WTC11 (cell line): ENCODE results near the gene LGALSL. TPM values are rescaled to one million over a fixed set of nuclear protein-coding genes. Genes with fewer than 3 reads are reported as not detected.

ENCODE experiments used
- ATAC-seq: fragments of 200-7000 bp; cut with Tn5 transposase; 2 replicates; pipeline ENCODE4 v1.10.0; 2021; ENCODE audit warnings: mild to moderate bottlenecking, moderate library complexity
- CTCF ChIA-PET: fragments of 300-600 bp; sonication (Branson Sonifier 250); formaldehyde crosslinking; loops from one replicate; lab custom pipeline; 2021; ENCODE audit warnings: antibody characterized with exemption; lab: Charles Lee
- POLR2A ChIA-PET: fragments of 350-600 bp; sonication (Branson Sonifier 250); formaldehyde crosslinking; loops from one replicate; lab custom pipeline; 2021; ENCODE audit warnings: antibody characterized with exemption; lab: Charles Lee
- DNase-seq: peaks from one replicate; pipeline ENCODE4 v3.0.0; 2021; ENCODE audit warnings: low spot score
- H3K27ac Mint-ChIP-seq: 2 replicates; pipeline ENCODE4 v1.8.0; 2021; ENCODE audit warnings: mixed read lengths
- H3K27me3 Mint-ChIP-seq: 2 replicates; pipeline ENCODE4 v1.8.0; 2021; ENCODE audit warnings: low read depth, mild to moderate bottlenecking, moderate library complexity, mixed read lengths
- H3K36me3 Mint-ChIP-seq: 2 replicates; pipeline ENCODE4 v1.8.0; 2021; ENCODE audit warnings: mixed read lengths
- H3K4me1 Mint-ChIP-seq: 2 replicates; pipeline ENCODE4 v1.8.0; 2022; ENCODE audit warnings: mixed read lengths
- H3K4me3 Mint-ChIP-seq: 2 replicates; pipeline ENCODE4 v1.8.0; 2021; ENCODE audit warnings: mild to moderate bottlenecking, moderate library complexity, mixed read lengths
- H3K9me3 Mint-ChIP-seq: 2 replicates; pipeline ENCODE4 v1.8.0; 2021; ENCODE audit warnings: mixed read lengths
- CREB1 ChIP-seq: sonication (generic); formaldehyde crosslinking; IDR thresholded peaks from 2 replicates; pipeline ENCODE4 v1.8.0; 2023; ENCODE audit warnings: mild to moderate bottlenecking, missing genetic modification reagents
- CREM ChIP-seq: sonication (generic); formaldehyde crosslinking; IDR thresholded peaks from 2 replicates; pipeline ENCODE4 v1.8.1; 2022; ENCODE audit warnings: mild to moderate bottlenecking, missing genetic modification reagents, moderate library complexity
- EMX1 ChIP-seq: fragments of 250-450 bp; sonication (Bioruptor Pico); IDR thresholded peaks from 2 replicates; pipeline ENCODE4 v1.8.0; 2021; ENCODE audit warnings: mild to moderate bottlenecking
- FOXK1 ChIP-seq: sonication (generic); formaldehyde crosslinking; IDR thresholded peaks from 2 replicates; pipeline ENCODE4 v1.8.0; 2022; ENCODE audit warnings: mild to moderate bottlenecking, moderate library complexity, missing genetic modification reagents
- NR2C2 ChIP-seq: sonication (generic); formaldehyde crosslinking; IDR thresholded peaks from 2 replicates; pipeline ENCODE4 v1.8.0; 2022; ENCODE audit warnings: mild to moderate bottlenecking, missing genetic modification reagents
- TP53 ChIP-seq: sonication (generic); formaldehyde crosslinking; IDR thresholded peaks from 2 replicates; pipeline ENCODE4 v1.8.1; 2023; ENCODE audit warnings: mild to moderate bottlenecking, missing genetic modification reagents
- ZNF416 ChIP-seq: fragments of 250-450 bp; sonication (Bioruptor Pico); IDR thresholded peaks from 2 replicates; pipeline ENCODE4 v1.9.0; 2021; ENCODE audit warnings: mild to moderate bottlenecking, inconsistent platforms
- total RNA-seq: library from RNA; stranded (reverse); gene quantifications from 3 replicates; pipeline ENCODE4 v1.2.3, GENCODE V29; 2021
- TF ChIP-seq, protein P1 (sequence below): sonication (generic); formaldehyde crosslinking; IDR thresholded peaks from 2 replicates; pipeline ENCODE4 v1.8.1; 2023; ENCODE audit warnings: mild to moderate bottlenecking, missing genetic modification reagents, moderate library complexity
- TF ChIP-seq, protein P2 (sequence below): fragments of 250-450 bp; sonication (Bioruptor Pico); IDR thresholded peaks from 2 replicates; pipeline ENCODE4 v2.1.2; 2022; ENCODE audit warnings: mild to moderate bottlenecking, moderate library complexity
- TF ChIP-seq, protein P3 (sequence below): fragments of 250-450 bp; sonication (Bioruptor Pico); IDR thresholded peaks from 2 replicates; pipeline ENCODE4 v1.8.0; 2021; ENCODE audit warnings: mild to moderate bottlenecking
- TF ChIP-seq, protein P4 (sequence below): fragments of 250-450 bp; sonication (Bioruptor Pico); IDR thresholded peaks from 2 replicates; pipeline ENCODE4 v1.9.0; 2021; ENCODE audit warnings: mild to moderate bottlenecking
- TF ChIP-seq, protein P5 (sequence below): sonication (generic); formaldehyde crosslinking; IDR thresholded peaks from 2 replicates; pipeline ENCODE4 v1.8.1; 2023; ENCODE audit warnings: mild to moderate bottlenecking, missing genetic modification reagents
- TF ChIP-seq, protein P6 (sequence below): sonication (generic); formaldehyde crosslinking; IDR thresholded peaks from 2 replicates; pipeline ENCODE4 v1.8.1; 2022; ENCODE audit warnings: missing genetic modification reagents, borderline replicate concordance
- TF ChIP-seq, protein P7 (sequence below): sonication (generic); formaldehyde crosslinking; IDR thresholded peaks from 2 replicates; pipeline ENCODE4 v1.8.0; 2023; ENCODE audit warnings: missing genetic modification reagents
- TF ChIP-seq, protein P8 (sequence below): sonication (generic); formaldehyde crosslinking; IDR thresholded peaks from 2 replicates; pipeline ENCODE4 v1.8.1; 2022; ENCODE audit warnings: low read depth, mild to moderate bottlenecking, moderate library complexity, missing genetic modification reagents, borderline replicate concordance

The LGALSL gene
- total RNA-seq, 1 experiment from 2014 or later = 21.0 TPM

DNA sequence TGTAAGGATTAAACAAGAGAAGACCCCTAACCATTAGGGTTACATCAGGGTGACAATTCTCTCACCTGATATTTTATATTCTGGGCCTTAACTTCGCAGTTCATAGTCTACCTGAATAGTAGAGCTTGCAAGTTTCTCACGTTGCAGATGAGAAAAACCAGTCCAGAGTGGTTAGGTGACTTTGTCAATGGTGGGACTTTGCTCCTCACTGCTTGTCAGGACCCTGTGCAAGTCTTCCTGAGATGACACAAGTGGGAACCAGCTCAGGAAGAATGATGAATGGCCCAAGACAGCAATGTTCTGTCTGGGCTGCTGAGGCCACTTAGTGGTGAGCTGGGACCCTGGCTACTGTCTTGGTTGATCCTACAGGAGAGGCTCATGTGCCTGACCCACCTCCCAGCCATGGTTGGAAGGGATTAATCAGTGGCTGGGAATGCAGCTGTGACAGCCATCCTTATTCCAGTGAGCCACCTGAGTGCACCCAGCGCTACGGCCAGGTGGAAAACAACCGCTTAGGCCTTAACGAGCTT, 16.9 kb downstream of the LGALSL start:
- no peak for TF ChIP-seq CREB1
- Mint-ChIP-seq H3K27me3 (no peaks in the 10 kb centered on the region; the same call in 1 of the 2 replicates), H3K27ac (no peak overlapping the region), H3K36me3 (no peaks in the 10 kb centered on the region), H3K4me3 (no peak overlapping the region), H3K9me3 (peaks cover 4% of the 10 kb centered on the region; the same call in 1 of the 2 replicates), H3K4me1 (peaks cover 33% of the 10 kb centered on the region)
- ChIA-PET CTCF (interaction anchor here (0.6 to 2.9 kb wide), 8 partner anchors 8 to 452 kb away, joined by 3 to 19 read pairs (median 4); no protein-coding TSS in a partner anchor), POLR2A (interaction anchor here (0.6 to 0.7 kb wide), 2 partner anchors 53 to 438 kb away, joined by 3 read pairs; partner anchors contain the start of gene AFTPH)
- ATAC-seq (peak; percentile 36; the same call in 1 of the 2 replicates), DNase-seq (no peak)

DNA sequence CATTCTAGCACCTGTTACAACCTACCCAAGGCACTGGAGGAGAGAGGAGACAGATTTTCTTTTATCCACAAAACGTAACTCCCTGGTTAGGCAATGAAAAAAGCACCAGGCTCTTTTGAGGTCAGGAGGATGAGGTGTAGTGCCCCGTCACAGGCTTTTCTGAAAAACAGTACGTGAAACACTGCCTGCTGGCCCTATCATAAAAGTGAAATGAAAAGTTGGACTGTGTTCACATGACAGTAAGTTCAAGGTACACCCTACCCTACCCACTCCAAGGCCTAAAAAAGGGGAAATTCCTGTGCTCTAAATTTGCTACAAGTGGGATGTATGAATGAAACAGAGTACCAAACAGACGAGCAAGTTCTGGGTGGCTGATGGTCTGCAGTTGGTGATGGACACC, 17.6 kb downstream of the LGALSL start:
- DNase-seq = no peak
- H3K27ac Mint-ChIP-seq = 0 out of 2 replicates have a peak overlapping the region, but pooled peaks have one; percentile 22
- TF ChIP-seq CREM (CRISPR knock-in tag) = no peak
- TF ChIP-seq, protein P1, sequence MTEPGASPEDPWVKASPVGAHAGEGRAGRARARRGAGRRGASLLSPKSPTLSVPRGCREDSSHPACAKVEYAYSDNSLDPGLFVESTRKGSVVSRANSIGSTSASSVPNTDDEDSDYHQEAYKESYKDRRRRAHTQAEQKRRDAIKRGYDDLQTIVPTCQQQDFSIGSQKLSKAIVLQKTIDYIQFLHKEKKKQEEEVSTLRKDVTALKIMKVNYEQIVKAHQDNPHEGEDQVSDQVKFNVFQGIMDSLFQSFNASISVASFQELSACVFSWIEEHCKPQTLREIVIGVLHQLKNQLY (CRISPR knock-in tag) = no peak
- TF ChIP-seq, protein P2, sequence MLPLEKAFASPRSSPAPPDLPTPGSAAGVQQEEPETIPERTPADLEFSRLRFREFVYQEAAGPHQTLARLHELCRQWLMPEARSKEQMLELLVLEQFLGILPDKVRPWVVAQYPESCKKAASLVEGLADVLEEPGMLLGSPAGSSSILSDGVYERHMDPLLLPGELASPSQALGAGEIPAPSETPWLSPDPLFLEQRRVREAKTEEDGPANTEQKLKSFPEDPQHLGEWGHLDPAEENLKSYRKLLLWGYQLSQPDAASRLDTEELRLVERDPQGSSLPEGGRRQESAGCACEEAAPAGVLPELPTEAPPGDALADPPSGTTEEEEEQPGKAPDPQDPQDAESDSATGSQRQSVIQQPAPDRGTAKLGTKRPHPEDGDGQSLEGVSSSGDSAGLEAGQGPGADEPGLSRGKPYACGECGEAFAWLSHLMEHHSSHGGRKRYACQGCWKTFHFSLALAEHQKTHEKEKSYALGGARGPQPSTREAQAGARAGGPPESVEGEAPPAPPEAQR (CRISPR knock-in tag) = no peak
- no peak for TF ChIP-seq ZNF416 (CRISPR knock-in tag)
- TF ChIP-seq, protein P3, sequence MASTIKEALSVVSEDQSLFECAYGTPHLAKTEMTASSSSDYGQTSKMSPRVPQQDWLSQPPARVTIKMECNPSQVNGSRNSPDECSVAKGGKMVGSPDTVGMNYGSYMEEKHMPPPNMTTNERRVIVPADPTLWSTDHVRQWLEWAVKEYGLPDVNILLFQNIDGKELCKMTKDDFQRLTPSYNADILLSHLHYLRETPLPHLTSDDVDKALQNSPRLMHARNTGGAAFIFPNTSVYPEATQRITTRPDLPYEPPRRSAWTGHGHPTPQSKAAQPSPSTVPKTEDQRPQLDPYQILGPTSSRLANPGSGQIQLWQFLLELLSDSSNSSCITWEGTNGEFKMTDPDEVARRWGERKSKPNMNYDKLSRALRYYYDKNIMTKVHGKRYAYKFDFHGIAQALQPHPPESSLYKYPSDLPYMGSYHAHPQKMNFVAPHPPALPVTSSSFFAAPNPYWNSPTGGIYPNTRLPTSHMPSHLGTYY (CRISPR knock-in tag) = no peak
- no peak for TF ChIP-seq NR2C2 (CRISPR knock-in tag)
- TF ChIP-seq TP53 (CRISPR knock-in tag) = no peak
- TF ChIP-seq, protein P4, sequence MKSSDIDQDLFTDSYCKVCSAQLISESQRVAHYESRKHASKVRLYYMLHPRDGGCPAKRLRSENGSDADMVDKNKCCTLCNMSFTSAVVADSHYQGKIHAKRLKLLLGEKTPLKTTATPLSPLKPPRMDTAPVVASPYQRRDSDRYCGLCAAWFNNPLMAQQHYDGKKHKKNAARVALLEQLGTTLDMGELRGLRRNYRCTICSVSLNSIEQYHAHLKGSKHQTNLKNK (CRISPR knock-in tag) = no peak
- no peak for TF ChIP-seq FOXK1 (CRISPR knock-in tag)
- TF ChIP-seq, protein P5, sequence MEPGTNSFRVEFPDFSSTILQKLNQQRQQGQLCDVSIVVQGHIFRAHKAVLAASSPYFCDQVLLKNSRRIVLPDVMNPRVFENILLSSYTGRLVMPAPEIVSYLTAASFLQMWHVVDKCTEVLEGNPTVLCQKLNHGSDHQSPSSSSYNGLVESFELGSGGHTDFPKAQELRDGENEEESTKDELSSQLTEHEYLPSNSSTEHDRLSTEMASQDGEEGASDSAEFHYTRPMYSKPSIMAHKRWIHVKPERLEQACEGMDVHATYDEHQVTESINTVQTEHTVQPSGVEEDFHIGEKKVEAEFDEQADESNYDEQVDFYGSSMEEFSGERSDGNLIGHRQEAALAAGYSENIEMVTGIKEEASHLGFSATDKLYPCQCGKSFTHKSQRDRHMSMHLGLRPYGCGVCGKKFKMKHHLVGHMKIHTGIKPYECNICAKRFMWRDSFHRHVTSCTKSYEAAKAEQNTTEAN (CRISPR knock-in tag) = no peak
- TF ChIP-seq EMX1 (CRISPR knock-in tag) = no peak
- TF ChIP-seq, protein P6, sequence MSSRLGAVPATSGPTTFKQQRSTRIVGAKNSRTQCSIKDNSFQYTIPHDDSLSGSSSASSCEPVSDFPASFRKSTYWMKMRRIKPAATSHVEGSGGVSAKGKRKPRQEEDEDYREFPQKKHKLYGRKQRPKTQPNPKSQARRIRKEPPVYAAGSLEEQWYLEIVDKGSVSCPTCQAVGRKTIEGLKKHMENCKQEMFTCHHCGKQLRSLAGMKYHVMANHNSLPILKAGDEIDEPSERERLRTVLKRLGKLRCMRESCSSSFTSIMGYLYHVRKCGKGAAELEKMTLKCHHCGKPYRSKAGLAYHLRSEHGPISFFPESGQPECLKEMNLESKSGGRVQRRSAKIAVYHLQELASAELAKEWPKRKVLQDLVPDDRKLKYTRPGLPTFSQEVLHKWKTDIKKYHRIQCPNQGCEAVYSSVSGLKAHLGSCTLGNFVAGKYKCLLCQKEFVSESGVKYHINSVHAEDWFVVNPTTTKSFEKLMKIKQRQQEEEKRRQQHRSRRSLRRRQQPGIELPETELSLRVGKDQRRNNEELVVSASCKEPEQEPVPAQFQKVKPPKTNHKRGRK (CRISPR knock-in tag) = no peak
- TF ChIP-seq, protein P7, sequence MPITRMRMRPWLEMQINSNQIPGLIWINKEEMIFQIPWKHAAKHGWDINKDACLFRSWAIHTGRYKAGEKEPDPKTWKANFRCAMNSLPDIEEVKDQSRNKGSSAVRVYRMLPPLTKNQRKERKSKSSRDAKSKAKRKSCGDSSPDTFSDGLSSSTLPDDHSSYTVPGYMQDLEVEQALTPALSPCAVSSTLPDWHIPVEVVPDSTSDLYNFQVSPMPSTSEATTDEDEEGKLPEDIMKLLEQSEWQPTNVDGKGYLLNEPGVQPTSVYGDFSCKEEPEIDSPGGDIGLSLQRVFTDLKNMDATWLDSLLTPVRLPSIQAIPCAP (CRISPR knock-in tag) = no peak
- TF ChIP-seq, protein P8, sequence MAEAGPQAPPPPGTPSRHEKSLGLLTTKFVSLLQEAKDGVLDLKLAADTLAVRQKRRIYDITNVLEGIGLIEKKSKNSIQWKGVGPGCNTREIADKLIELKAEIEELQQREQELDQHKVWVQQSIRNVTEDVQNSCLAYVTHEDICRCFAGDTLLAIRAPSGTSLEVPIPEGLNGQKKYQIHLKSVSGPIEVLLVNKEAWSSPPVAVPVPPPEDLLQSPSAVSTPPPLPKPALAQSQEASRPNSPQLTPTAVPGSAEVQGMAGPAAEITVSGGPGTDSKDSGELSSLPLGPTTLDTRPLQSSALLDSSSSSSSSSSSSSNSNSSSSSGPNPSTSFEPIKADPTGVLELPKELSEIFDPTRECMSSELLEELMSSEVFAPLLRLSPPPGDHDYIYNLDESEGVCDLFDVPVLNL (CRISPR knock-in tag) = no peak
- H3K4me3 Mint-ChIP-seq = no peak overlapping the region
- no peaks in the 10 kb centered on the region for H3K36me3 Mint-ChIP-seq
- ChIA-PET CTCF (interaction anchor here (0.8 to 2.9 kb wide), 2 partner anchors 9 to 16 kb away, joined by 3 to 18 read pairs; no protein-coding TSS in a partner anchor), POLR2A (no interaction called here)
- peaks cover 4% of the 10 kb centered on the region; the same call in 1 of the 2 replicates for H3K9me3 Mint-ChIP-seq
- no peak for ATAC-seq
- H3K27me3 Mint-ChIP-seq = no peaks in the 10 kb centered on the region; the same call in 1 of the 2 replicates
- peaks cover 37% of the 10 kb centered on the region for H3K4me1 Mint-ChIP-seq
